Panc1 (cell line): Measurements from ENCODE around the gene MANEAL. TPM values are rescaled to one million over a fixed set of nuclear protein-coding genes. Genes with fewer than 3 reads are reported as not detected.

Source experiments
- ATAC-seq: fragments of 200-7000 bp; cut with Tn5 transposase; 2 replicates; pipeline ENCODE4 v1.9.1; 2020; ENCODE audit warnings: mild to moderate bottlenecking, moderate library complexity
- BruUV-seq: library from RNA; stranded (reverse); fragments of 400-500 nt; replicated peaks from 2 replicates; lab custom pipeline; 2021; lab: Mats Ljungman, UMichigan
- CTCF ChIA-PET: fragments of 300-600 bp; sonication (Branson Sonifier 250); formaldehyde crosslinking; loops from one replicate; lab custom pipeline; 2022; ENCODE audit warnings: antibody characterized with exemption; lab: Charles Lee
- POLR2A ChIA-PET: fragments of 300-600 bp; sonication (Branson Sonifier 250); formaldehyde crosslinking; loops from one replicate; lab custom pipeline; 2022; ENCODE audit warnings: antibody characterized with exemption; lab: Charles Lee
- DNase-seq: peaks from one replicate; pipeline ENCODE4 v3.0.0-alpha.2; 2010; ENCODE audit warnings: low read depth, low spot score
- H3K27ac ChIP-seq: 2 replicates; pipeline ENCODE4 v1.5.1; 2011; ENCODE audit warnings: mild to moderate bottlenecking, low read length, inconsistent platforms
- H3K27me3 ChIP-seq: fragments of 200-500 bp; sonication (Bioruptor generic); 2 replicates; pipeline ENCODE4 v1.6.0; 2014; ENCODE audit warnings: low read length, inconsistent platforms; ENCODE audit not compliant: control insufficient read depth, insufficient read depth
- H3K36me3 ChIP-seq: fragments of 200-500 bp; sonication (Bioruptor generic); 2 replicates; pipeline ENCODE4 v1.5.1; 2014; ENCODE audit warnings: inconsistent platforms, mild to moderate bottlenecking, low read length, moderate library complexity; ENCODE audit not compliant: control insufficient read depth, insufficient read depth
- H3K4me1 ChIP-seq: 2 replicates; pipeline ENCODE4 v1.5.1; 2011; ENCODE audit warnings: inconsistent platforms, mild to moderate bottlenecking, low read length, moderate library complexity; ENCODE audit not compliant: control insufficient read depth, insufficient read depth
- H3K4me3 ChIP-seq, 2 experiments: 2 replicates each; pipeline ENCODE4 v1.5.1; 2011 to 2012; ENCODE audit warnings: low read depth in 2 of 2, low read length in 2 of 2, mild to moderate bottlenecking in 2 of 2, inconsistent platforms in 1 of 2, moderate library complexity in 1 of 2
- H3K9me3 ChIP-seq: fragments of 200-500 bp; sonication (Bioruptor generic); 2 replicates; pipeline ENCODE4 v1.5.1; 2014; ENCODE audit warnings: low read depth, mild to moderate bottlenecking, inconsistent platforms, low read length, moderate library complexity; ENCODE audit not compliant: control insufficient read depth, insufficient read depth
- CTCF ChIP-seq: fragments of 450-650 bp; IDR thresholded peaks from 2 replicates; pipeline ENCODE4 v1.5.1; 2017; ENCODE audit warnings: mild to moderate bottlenecking
- POLR2AphosphoS5 ChIP-seq: IDR thresholded peaks from 2 replicates; pipeline ENCODE4 v1.6.1; 2012; ENCODE audit warnings: mild to moderate bottlenecking, low read depth, low read length, moderate library complexity
- REST ChIP-seq, 2 experiments: IDR thresholded peaks; 2 replicates each; pipeline ENCODE4 v1.6.1; 2011 to 2012; ENCODE audit warnings: low read depth in 2 of 2, control low read depth in 1 of 2, low read length in 1 of 2, mild to moderate bottlenecking in 1 of 2, moderate library complexity in 1 of 2; ENCODE audit not compliant: insufficient read depth in 1 of 2
- SIN3A ChIP-seq: IDR thresholded peaks from 2 replicates; pipeline ENCODE4 v1.6.1; 2012; ENCODE audit warnings: low read depth, mild to moderate bottlenecking, low read length, moderate library complexity, borderline replicate concordance; ENCODE audit not compliant: insufficient read depth
- TCF7L2 ChIP-seq: IDR thresholded peaks from 2 replicates; pipeline ENCODE4 v1.6.1; 2011; ENCODE audit warnings: mild to moderate bottlenecking, low read depth, low read length, inconsistent platforms
- in situ Hi-C: cut with HindIII; loops from 2 replicates; pipeline ENCODE4 v1.10.0; 2016; ENCODE audit warnings: low sequenced_read_pairs, low pct_unique_long_range_greater_than_20kb
- intact Hi-C: fragments of 100-400 bp; cut with micrococcal nuclease; formaldehyde crosslinking; loops from one replicate; pipeline ENCODE4 v1.10.0; 2022; ENCODE audit not compliant: unreplicated experiment
- total RNA-seq: library from RNA; stranded (reverse); gene quantifications from one replicate; pipeline ENCODE4 v1.2.1, GENCODE V29; 2021; ENCODE audit not compliant: unreplicated experiment

Gene MANEAL
- total RNA-seq, 1 experiment from 2014 or later = 29.7 TPM

GRCh38 chr1:37845786-37846185 is 52.1 kb downstream of the MANEAL start:
- in situ Hi-C loops = no loop called here
- CTCF ChIA-PET = no interaction called here

GRCh38 chr1:37846647-37847339 is 53.1 kb downstream of the MANEAL start:
- H3K27ac ChIP-seq = no peak overlapping the region
- in situ Hi-C loops = no loop called here
- intact Hi-C loops = no loop called here
- POLR2A ChIA-PET = interaction anchor here (0.6 kb wide), 1 partner anchor 48 kb away, joined by 6 read pairs; no protein-coding TSS in a partner anchor
- no peaks in the 10 kb centered on the region for H3K4me1 ChIP-seq
- H3K36me3 ChIP-seq = peaks cover 2% of the 10 kb centered on the region; the same call in 1 of the 2 replicates
- ATAC-seq (no peak), DNase-seq (no peak)
- no peak overlapping the region for H3K4me3 ChIP-seq
- no TSS peak for BruUV-seq
- TF ChIP-seq CTCF = no peak
- no peak for TF ChIP-seq POLR2AphosphoS5
- TF ChIP-seq REST (IDR thresholded peaks at IDR 0.05; ENCODE audit: insufficient read depth in 1 of 2, low read depth in 2 of 2, low read length in 1 of 2) = no peak
- TF ChIP-seq TCF7L2 = no peak
- no peak for TF ChIP-seq SIN3A
- H3K27me3 ChIP-seq = no peaks in the 10 kb centered on the region
- CTCF ChIA-PET = no interaction called here
- H3K9me3 ChIP-seq = no peaks in the 10 kb centered on the region

More at GRCh38 chr1:37845786-37846185, 52.1 kb downstream of the MANEAL start:
- Histone ChIP-seq H3K4me3 (no peak overlapping the region), H3K36me3 (peaks cover under 1% of the 10 kb centered on the region; the same call in 1 of the 2 replicates), H3K27ac (no peak overlapping the region), H3K4me1 (no peaks in the 10 kb centered on the region), H3K27me3 (no peaks in the 10 kb centered on the region), H3K9me3 (no peaks in the 10 kb centered on the region)
- no TSS peak for BruUV-seq
- intact Hi-C loops = no loop called here
- POLR2A ChIA-PET = no interaction called here
- ATAC-seq (no peak), DNase-seq (no peak)
- no peak for TF ChIP-seq REST (IDR thresholded peaks at IDR 0.05; ENCODE audit: insufficient read depth in 1 of 2, low read depth in 2 of 2, low read length in 1 of 2)
- no peak for TF ChIP-seq TCF7L2
- no peak for TF ChIP-seq SIN3A
- TF ChIP-seq CTCF = no peak
- TF ChIP-seq POLR2AphosphoS5 = no peak
